Measurements from ENCODE around the gene EIF4E1B.

EIF4E1B gene

DNA sequence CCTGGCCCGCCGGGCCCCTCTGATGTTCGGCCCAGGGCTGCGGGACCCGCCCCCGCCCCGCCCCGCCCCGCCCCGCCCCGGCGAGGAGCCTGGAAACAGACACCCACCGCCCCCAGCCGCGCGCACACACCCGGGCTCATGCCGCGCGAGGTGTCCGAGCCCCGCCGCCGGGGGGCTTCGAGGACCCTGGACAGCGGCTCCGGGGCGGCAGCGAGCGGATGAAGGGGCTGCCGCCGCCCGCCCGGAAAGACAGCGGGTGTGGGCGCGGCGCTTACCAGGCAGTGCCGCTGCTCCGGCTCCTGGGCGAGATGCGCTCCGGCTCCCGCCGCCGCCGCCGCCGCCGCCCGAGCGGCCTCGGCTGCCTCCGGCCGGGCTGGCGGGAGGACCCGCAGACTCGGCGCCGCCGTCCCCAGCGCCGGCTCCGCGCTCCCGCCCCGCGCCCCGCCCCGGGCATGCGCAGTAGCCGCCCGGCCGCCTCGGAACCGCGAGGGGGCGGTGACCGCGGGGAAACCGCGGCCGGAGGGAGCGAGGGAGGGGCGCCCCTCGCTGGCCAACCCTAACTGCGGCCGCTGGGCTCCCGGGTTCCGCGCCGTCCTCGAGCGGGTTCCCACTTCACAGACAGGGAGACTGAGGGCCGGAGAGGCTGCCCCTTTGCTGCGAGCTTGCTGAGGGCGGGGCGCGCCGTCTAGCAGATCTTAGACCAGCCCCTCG lies 20.6 kb upstream of the EIF4E1B start, which contains the start of gene GPRIN1:
GPRIN1 (minus strand) TSS at position 433 of the 711 bp plus-strand sequence. CDS start 10,322 bp downstream, outside the sequence.
- Histone ChIP-seq H4K20me1 (ENCODE audit: control insufficient read depth, insufficient read depth, low read depth, low read length) (peaks cover 8% of the 10 kb centered on the region), H3K9me3 (ENCODE audit: control insufficient read depth, insufficient read depth, low read length) (no peaks in the 10 kb centered on the region), H3K9me2 (replicated peaks; ENCODE audit: control insufficient read depth, low read length) (no peaks in the 10 kb centered on the region), H3K4me2 (ENCODE audit: low read length) (peak within 1 kb of the TSS; percentile 86), H3K36me3 (ENCODE audit: control insufficient read depth, low read length) (no peaks in the 10 kb centered on the region; the same call in 1 of the 2 replicates), H3K27ac (ENCODE audit: low read depth, low read length) (no peak within 1 kb of the TSS), H3K4me3 (ENCODE audit: low read length) (peak within 1 kb of the TSS; percentile 83), H3K79me2 (ENCODE audit: control insufficient read depth, low read length) (peaks cover 31% of the 10 kb centered on the region), H3F3A (ENCODE audit: control insufficient read depth, insufficient read depth) (peaks cover 4% of the 10 kb centered on the region; the same call in 1 of the 2 replicates), H3K27me3 (ENCODE audit: control insufficient read depth, low read length) (peaks cover 13% of the 10 kb centered on the region), H3K4me1 (ENCODE audit: control insufficient read depth, low read length) (peaks cover 14% of the 10 kb centered on the region)
- no peak for TF ChIP-seq EZH2phosphoT487 (IDR thresholded peaks at IDR 0.05; ENCODE audit: borderline replicate concordance, low read length)
- TF ChIP-seq, protein P1, sequence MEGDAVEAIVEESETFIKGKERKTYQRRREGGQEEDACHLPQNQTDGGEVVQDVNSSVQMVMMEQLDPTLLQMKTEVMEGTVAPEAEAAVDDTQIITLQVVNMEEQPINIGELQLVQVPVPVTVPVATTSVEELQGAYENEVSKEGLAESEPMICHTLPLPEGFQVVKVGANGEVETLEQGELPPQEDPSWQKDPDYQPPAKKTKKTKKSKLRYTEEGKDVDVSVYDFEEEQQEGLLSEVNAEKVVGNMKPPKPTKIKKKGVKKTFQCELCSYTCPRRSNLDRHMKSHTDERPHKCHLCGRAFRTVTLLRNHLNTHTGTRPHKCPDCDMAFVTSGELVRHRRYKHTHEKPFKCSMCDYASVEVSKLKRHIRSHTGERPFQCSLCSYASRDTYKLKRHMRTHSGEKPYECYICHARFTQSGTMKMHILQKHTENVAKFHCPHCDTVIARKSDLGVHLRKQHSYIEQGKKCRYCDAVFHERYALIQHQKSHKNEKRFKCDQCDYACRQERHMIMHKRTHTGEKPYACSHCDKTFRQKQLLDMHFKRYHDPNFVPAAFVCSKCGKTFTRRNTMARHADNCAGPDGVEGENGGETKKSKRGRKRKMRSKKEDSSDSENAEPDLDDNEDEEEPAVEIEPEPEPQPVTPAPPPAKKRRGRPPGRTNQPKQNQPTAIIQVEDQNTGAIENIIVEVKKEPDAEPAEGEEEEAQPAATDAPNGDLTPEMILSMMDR (IDR thresholded peaks at IDR 0.05; ENCODE audit: low read depth, low read length, poor library complexity, severe bottlenecking): no peak

DNA sequence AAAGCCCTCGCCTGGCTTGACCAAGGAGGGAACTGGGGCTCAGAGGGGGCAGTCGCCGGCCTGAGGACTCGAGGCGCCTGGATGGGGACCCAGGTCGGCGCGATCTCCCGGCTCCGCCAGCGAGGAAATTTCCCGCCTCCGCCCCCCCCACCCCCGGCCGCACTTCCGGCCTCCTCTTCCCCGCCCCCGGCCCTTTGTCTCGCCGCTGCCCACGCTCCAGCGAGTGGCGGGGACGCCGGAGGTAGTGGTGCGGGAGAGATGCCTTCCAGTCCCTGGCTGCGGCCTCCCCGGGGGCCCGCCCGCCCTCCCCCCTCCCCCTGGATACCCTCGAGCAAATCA lies 20.1 kb upstream of the EIF4E1B start:
- no peak overlapping the region for H3K27ac ChIP-seq (ENCODE audit: low read depth, low read length)

DNA sequence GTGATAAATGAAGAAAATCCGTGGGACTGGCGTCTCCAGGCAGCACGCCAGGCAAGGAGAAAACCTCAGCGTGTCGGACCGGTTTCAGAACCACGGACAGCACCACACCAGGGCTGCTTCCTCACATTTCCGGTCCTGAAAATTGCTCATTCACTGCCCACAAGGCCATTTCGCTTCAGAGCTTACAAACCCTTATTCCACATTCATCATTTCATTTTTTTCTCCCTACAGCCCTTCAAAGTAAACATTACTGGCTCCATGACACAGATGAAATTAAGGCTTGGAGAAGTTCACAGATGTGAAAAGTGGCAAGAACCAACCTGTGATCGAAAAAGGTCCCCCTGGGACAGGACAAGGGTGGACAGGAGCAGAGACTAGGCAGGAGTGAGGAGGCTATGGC lies 19.0 kb upstream of the EIF4E1B start:
- Histone ChIP-seq H3K79me2 (ENCODE audit: control insufficient read depth, low read length) (peaks cover 26% of the 10 kb centered on the region), H3F3A (ENCODE audit: control insufficient read depth, insufficient read depth) (peaks cover 4% of the 10 kb centered on the region; the same call in 1 of the 2 replicates), H3K4me2 (ENCODE audit: low read length) (no peak overlapping the region), H3K4me3 (ENCODE audit: low read length) (no peak overlapping the region), H3K27me3 (ENCODE audit: control insufficient read depth, low read length) (peaks cover 25% of the 10 kb centered on the region), H3K4me1 (ENCODE audit: control insufficient read depth, low read length) (peaks cover 14% of the 10 kb centered on the region), H3K27ac (ENCODE audit: low read depth, low read length) (no peak overlapping the region), H3K9me3 (ENCODE audit: control insufficient read depth, insufficient read depth, low read length) (no peaks in the 10 kb centered on the region), H3K36me3 (ENCODE audit: control insufficient read depth, low read length) (no peaks in the 10 kb centered on the region; the same call in 1 of the 2 replicates), H4K20me1 (ENCODE audit: control insufficient read depth, insufficient read depth, low read depth, low read length) (peaks cover 8% of the 10 kb centered on the region), H3K9me2 (replicated peaks; ENCODE audit: control insufficient read depth, low read length) (no peaks in the 10 kb centered on the region)
- no peak for TF ChIP-seq EZH2phosphoT487 (IDR thresholded peaks at IDR 0.05; ENCODE audit: borderline replicate concordance, low read length)
- TF ChIP-seq, protein P1 (IDR thresholded peaks at IDR 0.05; ENCODE audit: low read depth, low read length, poor library complexity, severe bottlenecking): no peak

More for the DNA sequence above, 20.1 kb upstream of the EIF4E1B start:
- H3K36me3 ChIP-seq (ENCODE audit: control insufficient read depth, low read length): no peaks in the 10 kb centered on the region; the same call in 1 of the 2 replicates
- H3F3A ChIP-seq (ENCODE audit: control insufficient read depth, insufficient read depth): peaks cover 4% of the 10 kb centered on the region; the same call in 1 of the 2 replicates
- TF ChIP-seq, protein P1 (IDR thresholded peaks at IDR 0.05; ENCODE audit: low read depth, low read length, poor library complexity, severe bottlenecking): no peak
- no peak for TF ChIP-seq EZH2phosphoT487 (IDR thresholded peaks at IDR 0.05; ENCODE audit: borderline replicate concordance, low read length)
- H3K9me2 ChIP-seq (replicated peaks; ENCODE audit: control insufficient read depth, low read length): no peaks in the 10 kb centered on the region
- peaks cover 15% of the 10 kb centered on the region for H3K27me3 ChIP-seq (ENCODE audit: control insufficient read depth, low read length)
- H3K4me3 ChIP-seq (ENCODE audit: low read length): peak overlapping the region; percentile 83
- peaks cover 14% of the 10 kb centered on the region for H3K4me1 ChIP-seq (ENCODE audit: control insufficient read depth, low read length)
- H4K20me1 ChIP-seq (ENCODE audit: control insufficient read depth, insufficient read depth, low read depth, low read length): peaks cover 8% of the 10 kb centered on the region
- H3K9me3 ChIP-seq (ENCODE audit: control insufficient read depth, insufficient read depth, low read length): no peaks in the 10 kb centered on the region
- peaks cover 31% of the 10 kb centered on the region for H3K79me2 ChIP-seq (ENCODE audit: control insufficient read depth, low read length)
- peak overlapping the region; percentile 86 for H3K4me2 ChIP-seq (ENCODE audit: low read length)

All from DOHH2 (cell line).